D341Med (cell line): Measurements from ENCODE around the gene RAB5B.
"Not testable (repeated sequence)": the region's sequence is repeated elsewhere in the genome, so short reads cannot be mapped to it uniquely, and the experiment has no call there.

Experiments
- DNase-seq: peaks from one replicate; pipeline ENCODE4 v3.0.0; 2012; ENCODE audit warnings: low spot score

Gene RAB5B

GRCh38 chr12:55983232-55983842 is 9.5 kb downstream of the RAB5B start:
- DNase-seq, result no peak

DNA sequence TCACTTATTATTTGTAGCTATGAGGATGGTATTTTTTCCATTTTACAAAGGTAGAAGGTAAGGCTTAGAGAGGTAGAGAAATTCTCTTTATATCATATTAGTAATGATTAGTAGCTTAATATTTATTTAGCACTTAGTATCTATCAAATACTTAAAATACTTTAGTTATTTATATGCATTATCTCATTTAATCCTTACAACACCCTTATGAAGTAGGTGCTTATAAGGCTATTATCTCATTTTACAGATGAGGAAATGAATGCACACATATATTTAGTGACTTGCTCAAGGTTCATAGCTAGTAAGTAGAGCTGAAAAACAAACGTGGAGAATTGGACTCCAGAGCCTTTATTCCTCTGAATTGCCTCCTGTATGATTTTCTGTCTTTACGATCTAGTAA is 11.0 kb downstream of the RAB5B start:
- DNase-seq, result no peak

- DNase-seq, result no peak
These were observed 11.5 kb downstream of the RAB5B start for GRCh38 chr12:55985341-55985740.

DNA sequence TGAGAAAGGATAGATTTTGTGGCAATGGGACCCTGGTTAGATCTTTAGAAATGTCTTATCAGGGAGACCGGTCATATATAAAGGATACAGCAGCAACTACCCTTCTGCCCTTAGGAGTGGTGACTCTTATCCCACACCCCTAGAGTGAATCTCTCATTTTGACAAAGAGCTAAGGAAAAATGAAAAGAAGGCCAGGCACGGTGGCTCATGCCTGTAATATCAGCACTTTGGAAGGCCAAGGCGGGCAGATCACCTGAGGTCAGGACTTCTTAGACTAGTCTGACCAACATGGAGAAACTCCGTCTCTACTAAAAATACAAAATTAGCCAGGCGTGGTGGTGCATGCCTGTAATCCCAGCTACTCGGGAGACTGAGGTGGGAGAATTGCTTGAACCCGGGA is 12.1 kb downstream of the RAB5B start:
- not testable (repeated sequence) for DNase-seq

GRCh38 chr12:55991110-55991509 is 17.2 kb downstream of the RAB5B start:
- DNase-seq, result no peak

DNA sequence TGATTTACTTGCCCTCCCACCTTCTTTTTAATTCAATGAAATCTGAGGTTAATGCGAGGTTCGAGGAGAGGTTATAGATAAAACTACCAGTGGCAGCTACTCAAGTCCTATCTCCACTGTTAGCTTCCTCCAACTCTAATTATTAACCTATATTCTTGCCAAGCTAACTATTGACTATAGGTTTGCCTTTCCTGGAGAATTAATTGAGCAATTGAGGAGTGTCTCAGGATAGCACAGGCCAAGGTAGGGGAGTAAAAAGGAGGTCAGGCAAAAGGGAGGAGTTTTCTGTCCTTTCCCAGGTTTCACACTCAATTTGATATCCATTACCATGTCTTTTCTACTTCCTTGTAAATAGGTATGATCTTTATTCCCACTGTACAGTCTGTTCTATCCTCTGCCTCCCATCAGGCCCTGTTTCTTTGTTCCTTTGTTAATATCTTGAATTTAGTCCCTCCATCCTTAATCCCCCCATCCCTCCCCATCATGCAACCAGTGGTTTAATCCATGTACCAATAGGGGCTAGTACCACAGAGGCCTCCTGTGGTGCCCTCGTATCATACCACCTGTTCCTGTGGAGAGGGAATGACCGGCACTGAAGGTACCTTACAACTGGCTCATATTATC is 19.5 kb downstream of the RAB5B start:
- DNase-seq, result no peak

DNA sequence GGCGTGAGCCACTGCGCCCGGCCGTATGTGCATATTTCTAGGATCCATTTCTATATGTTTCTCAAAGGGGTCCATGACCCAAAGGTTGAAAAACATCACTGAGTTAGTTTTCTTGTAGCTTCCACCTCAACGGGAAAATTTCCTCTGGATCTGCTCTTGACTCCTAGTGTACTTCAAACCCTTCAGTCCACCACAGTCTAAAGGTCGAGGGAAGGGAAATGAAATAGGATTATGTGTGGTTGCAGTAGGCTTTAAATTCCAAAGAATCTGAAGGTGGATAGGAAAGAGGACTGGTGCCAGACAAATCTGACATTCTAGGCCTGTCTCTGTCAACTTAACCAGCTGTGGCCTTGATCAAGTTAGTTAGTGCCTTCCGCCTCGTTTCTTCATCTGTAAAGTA is 21.5 kb downstream of the RAB5B start:
- DNase-seq, result no peak

DNA sequence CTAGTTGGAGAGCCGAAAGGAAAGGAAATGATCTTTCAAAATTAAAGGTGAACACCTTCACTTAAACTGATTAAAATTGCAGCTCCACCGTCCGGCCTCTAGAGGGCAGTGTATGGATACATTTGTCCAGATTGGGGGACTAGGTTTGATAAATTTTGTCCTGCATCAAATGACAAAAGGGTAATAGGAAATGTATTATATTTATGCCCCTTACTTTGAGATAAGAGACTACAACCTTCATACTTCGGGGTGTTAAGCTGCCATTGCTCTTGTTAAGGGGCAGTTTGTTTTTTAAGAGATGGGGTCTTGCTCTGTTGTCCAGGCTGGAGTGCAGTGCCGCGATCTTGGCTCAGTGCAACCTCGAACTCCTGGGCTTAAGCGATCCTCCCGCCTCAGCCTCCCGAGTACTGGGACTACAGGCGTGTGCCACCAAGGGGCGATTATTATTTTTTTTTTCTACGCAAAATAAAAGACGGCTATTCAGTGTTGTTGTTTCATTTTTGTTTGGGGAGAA is 22.4 kb downstream of the RAB5B start:
- DNase-seq, result peak; percentile 70

DNA sequence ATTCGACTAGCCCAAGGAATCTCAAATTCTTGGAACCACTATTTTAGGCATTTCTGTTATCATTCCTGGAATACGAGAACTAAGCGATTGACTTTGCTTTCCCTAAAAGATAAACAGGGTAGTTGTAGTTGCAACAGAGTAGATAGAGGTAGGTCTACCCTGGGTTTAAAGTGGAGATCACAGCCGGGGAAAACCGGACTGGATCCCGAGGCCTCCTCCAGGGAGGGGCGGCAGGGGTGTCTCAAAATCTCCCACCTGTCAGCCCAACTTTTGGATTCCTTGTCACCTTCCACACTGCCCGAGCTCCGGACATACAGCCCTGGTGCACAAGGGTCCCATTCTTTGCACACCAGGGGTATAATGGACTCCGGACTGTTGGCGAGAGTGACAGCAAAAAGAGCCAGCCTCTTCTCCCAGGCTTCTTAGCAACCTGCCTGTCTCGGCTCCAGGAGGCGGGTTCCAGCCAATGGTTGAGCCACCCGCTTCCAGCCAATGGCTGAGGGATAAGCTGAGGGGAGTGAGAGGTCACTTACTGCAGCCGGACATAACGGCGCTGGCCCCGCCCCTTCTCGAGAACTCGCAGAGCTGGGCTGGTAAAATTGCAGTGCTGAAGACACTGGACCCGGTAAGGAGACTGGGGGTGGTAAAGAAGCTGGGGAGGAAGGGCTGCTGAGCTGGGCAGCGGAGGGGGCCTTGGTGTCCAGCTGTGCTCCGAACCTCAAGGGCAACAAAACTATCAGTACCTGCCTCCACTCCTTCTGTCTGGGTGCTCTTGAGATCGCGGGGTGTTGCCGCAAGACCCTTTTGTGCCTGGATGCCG is 23.0 kb downstream of the RAB5B start, which contains the start of gene SUOX:
Gene SUOX, plus strand, starts transcription at position 562 of the 820 bp plus-strand sequence. CDS start 4,946 bp downstream, outside the sequence.
- peak; percentile 85 for DNase-seq

DNA sequence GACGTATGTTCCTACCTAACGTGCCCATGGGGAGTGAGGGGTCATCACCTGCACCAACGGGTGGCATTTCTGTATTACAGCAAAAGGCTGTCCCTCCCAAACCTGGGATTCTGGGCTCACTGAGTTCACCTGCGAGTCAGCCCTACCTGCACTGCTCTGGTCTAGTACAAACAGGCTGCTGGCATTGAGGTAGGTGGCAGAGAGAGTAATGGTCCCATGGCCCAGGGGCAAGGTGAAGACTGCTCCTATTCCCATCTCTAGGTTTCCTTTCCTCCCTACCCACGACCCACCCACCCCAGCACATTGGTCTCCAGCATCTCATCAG is 23.6 kb downstream of the RAB5B start:
- no peak for DNase-seq

- DNase-seq, result not testable (repeated sequence)
These were observed 25.6 kb downstream of the RAB5B start for GRCh38 chr12:55999522-55999921.

GRCh38 chr12:55999999-56000540 is 26.2 kb downstream of the RAB5B start:
- not testable (repeated sequence) for DNase-seq

- DNase-seq, result no peak
These were observed 27.7 kb downstream of the RAB5B start for GRCh38 chr12:56001487-56002100.

DNA sequence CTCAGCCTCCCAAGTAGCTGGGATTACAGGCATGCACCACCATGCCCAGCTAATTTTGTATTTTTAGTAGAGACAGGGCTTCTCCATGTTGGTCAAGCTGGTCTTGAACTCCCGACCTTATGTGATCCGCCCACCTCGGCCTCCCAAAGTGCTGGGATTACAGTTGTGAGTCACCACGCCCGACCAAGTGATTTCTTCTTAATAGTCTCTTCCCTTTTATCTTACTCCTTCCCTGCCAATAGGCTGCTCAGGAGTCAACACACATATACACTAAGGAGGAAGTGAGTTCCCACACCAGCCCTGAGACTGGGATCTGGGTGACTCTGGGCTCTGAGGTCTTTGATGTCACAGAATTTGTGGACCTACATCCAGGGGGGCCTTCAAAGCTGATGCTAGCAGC is 29.5 kb downstream of the RAB5B start:
- not testable (repeated sequence) for DNase-seq

GRCh38 chr12:56004211-56004610 is 30.3 kb downstream of the RAB5B start:
- no peak for DNase-seq

DNA sequence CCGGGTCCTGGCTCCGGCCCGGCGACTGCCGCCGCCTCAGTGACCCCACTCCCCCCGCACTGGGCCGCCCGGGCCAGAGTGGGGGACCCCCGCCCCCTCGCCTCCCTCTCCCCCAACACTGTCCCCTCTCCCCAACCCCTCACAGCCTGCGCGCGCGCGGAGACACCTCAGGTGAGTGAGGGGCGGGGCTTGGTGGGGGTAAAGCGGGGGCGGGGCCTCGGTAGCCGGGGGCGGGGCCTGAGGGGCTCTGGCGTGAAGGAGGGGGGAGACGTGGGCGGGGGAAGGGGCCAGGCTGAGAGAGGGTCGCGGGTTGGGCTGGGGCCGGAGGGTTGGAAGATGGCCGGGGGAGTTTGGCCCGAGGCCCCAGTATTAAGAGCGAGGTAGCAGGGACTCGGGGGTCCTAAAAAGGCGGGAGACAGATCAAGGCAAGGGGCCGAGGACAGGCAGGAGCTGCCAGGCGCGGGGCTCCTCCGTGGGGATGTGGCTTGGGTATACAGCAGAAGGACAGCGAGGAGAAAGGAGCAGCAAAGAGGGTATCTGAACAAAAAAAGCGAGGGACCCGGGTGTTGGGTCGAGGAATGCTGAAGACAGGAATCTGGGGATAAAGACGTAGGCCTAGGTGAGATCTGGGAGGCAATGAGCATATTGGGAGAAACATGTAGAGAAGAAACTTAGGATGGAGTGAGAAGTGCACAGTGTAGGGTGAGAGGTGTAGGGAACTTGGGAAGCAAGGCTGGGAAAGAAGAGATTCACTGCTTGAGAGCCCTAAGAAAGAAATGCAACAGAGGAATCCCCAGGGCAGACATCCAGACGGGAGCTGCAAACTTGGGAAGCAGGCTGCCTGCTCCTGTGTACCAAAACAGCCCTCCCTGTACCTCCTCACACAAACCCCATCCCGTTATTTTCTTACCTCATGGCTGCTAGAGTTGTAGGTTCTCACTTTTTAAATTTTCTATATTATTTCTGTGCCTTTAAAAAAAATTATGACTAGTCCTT is 34.0 kb downstream of the RAB5B start:
- peak; percentile 91 for DNase-seq

- no peak for DNase-seq
These were observed 36.3 kb downstream of the RAB5B start for GRCh38 chr12:56010111-56010570.

GRCh38 chr12:56011509-56012090 is 37.7 kb downstream of the RAB5B start:
- no peak for DNase-seq

DNA sequence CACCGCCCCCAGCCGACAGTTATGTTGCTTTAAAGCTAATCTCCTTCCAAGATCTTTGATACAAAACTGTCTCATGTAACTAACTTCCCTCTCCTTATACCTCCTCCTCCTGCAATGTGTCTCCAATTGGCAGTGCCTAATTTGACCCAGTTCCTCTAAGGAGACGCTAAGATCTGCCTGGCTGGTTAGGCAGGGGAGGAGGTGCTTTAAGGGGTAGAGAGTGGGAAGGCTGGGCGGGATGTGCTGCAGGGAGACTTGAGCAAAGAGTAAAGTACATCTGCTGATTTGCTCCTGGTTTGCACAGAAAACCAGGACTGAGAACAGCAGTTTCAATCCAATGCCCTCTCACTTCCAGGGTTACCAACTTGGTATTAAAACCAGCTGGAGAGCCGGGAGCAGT is 39.6 kb downstream of the RAB5B start:
- DNase-seq, result no peak

DNA sequence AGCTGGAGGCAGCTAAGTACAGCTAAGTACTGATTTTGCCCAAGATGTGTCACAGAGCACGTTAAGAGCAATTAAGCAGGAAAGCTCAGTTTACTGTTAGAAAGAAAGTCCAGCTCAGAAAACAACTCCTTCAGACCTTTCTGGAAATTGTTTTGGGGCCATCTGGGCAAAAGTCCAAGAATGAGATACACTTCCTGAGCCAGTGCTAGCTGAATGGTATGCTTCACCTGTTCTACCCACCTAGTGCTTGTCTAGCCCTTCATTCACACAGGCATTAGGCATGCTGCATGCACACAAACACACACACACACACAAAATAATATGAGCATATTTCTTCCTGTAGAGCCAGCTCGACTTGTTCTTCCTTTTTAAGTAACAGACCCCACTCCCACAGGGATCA is 40.3 kb downstream of the RAB5B start:
- DNase-seq, result no peak

GRCh38 chr12:56017181-56017580 is 43.3 kb downstream of the RAB5B start:
- DNase-seq, result no peak
